ENCODE measurements around the gene EIF2S1. TPM values are rescaled to one million over a fixed set of nuclear protein-coding genes. Genes with fewer than 3 reads are reported as not detected.

Gene EIF2S1
- total RNA-seq, 6 experiments from 2014 or later: 163 to 218 (median 178) TPM

DNA sequence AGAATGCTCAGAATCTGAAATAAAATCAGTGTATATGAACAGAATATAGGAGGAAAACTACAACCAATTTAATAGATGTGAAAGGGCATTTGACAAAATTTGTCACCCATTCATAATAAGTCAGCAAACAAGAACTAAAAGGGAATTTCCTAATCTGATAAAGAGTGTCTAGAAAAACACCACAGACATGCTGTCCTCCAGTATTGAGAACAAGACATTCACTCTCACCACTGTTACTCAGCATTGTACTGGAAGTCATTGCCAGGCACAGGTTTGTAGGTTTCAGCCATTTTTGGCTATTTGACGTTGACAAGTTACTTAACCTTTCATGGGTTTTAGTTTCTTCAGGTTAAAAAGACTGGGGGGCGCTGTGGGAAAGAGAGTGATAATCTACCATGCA lies 13.2 kb downstream of the EIF2S1 start:
- no peak for TF ChIP-seq CTCF (IDR thresholded peaks at IDR 0.05)
- peaks cover 17% of the 10 kb centered on the region for H3K4me1 Mint-ChIP-seq (ENCODE audit: low read depth)
- DNase-seq: no peak
- no peaks in the 10 kb centered on the region for H3K9me3 Mint-ChIP-seq
- no peak overlapping the region for H3K4me3 Mint-ChIP-seq
- peaks cover 34% of the 10 kb centered on the region for H3K36me3 Mint-ChIP-seq (ENCODE audit: low read depth)
- no peaks in the 10 kb centered on the region for H3K27me3 Mint-ChIP-seq (ENCODE audit: insufficient read depth)
- no peak overlapping the region for H3K27ac Mint-ChIP-seq

GRCh38 chr14:67377916-67378315 lies 17.8 kb downstream of the EIF2S1 start:
- Mint-ChIP-seq H3K4me3 (no peak overlapping the region), H3K4me1 (ENCODE audit: low read depth) (peaks cover 5% of the 10 kb centered on the region; the same call in 1 of the 2 replicates), H3K9me3 (no peaks in the 10 kb centered on the region), H3K27ac (no peak overlapping the region), H3K36me3 (ENCODE audit: low read depth) (peaks cover 50% of the 10 kb centered on the region), H3K27me3 (ENCODE audit: insufficient read depth) (no peaks in the 10 kb centered on the region)
- no peak for TF ChIP-seq CTCF (IDR thresholded peaks at IDR 0.05)
- DNase-seq: no peak

DNA sequence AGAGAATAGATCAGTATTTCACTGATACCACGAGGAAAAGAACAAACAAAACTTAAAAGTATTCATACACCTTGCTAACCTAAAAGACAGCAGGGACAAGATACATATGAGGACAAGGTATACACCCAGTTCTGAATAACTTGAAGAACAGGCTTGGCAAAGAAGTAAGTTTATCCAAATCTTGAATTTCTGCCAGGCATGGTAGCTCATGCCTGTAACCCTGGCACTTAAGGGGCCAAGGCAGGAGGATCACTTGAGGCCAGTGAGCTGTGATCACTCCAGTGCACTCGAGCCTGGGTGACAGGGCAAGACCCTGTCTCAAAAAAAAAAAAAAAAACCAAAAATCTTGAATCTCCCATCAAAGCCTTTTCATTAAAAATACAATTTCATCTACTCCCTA lies 25.0 kb downstream of the EIF2S1 start:
- H3K36me3 Mint-ChIP-seq (ENCODE audit: low read depth): peaks cover 35% of the 10 kb centered on the region

GRCh38 chr14:67385618-67386017 lies 25.5 kb downstream of the EIF2S1 start:
- no peak for TF ChIP-seq CTCF (IDR thresholded peaks at IDR 0.05)
- DNase-seq: no peak
- H3K4me1 Mint-ChIP-seq (ENCODE audit: low read depth): peaks cover 27% of the 10 kb centered on the region
- peaks cover 2% of the 10 kb centered on the region for H3K27me3 Mint-ChIP-seq (ENCODE audit: insufficient read depth)
- H3K36me3 Mint-ChIP-seq (ENCODE audit: low read depth): peaks cover 31% of the 10 kb centered on the region
- no peaks in the 10 kb centered on the region for H3K9me3 Mint-ChIP-seq
- H3K4me3 Mint-ChIP-seq: no peak overlapping the region
- H3K27ac Mint-ChIP-seq: no peak overlapping the region

More for the DNA sequence above, 25.0 kb downstream of the EIF2S1 start:
- H3K9me3 Mint-ChIP-seq: no peaks in the 10 kb centered on the region
- no peak overlapping the region for H3K27ac Mint-ChIP-seq
- peaks cover 27% of the 10 kb centered on the region for H3K4me1 Mint-ChIP-seq (ENCODE audit: low read depth)
- H3K4me3 Mint-ChIP-seq: no peak overlapping the region
- no peak for TF ChIP-seq CTCF (IDR thresholded peaks at IDR 0.05)
- DNase-seq: no peak
- H3K27me3 Mint-ChIP-seq (ENCODE audit: insufficient read depth): peaks cover 2% of the 10 kb centered on the region

DNA sequence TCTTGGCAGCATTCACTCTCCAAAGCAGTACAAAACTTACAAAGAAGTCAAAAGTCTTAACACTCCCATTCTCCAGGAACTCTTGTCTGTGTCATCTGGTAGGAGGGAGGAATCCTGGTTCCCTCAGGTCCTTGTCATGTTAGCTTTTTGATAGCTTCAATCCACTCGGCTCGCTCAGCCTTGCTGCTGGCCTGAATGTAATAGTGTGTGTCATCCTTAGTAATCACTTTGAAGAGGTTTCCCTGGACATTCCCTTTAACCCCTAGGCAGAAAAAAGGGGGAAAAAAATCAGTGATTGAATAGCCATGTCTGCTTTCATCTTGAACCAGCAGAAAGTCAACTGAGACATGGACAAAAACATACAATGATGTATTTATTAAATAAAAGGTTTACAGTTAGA lies 27.1 kb downstream of the EIF2S1 start:
- Mint-ChIP-seq H3K27ac (peak overlapping the region; percentile 66), H3K4me3 (no peak overlapping the region), H3K4me1 (ENCODE audit: low read depth) (peaks cover 27% of the 10 kb centered on the region), H3K36me3 (ENCODE audit: low read depth) (peaks cover 19% of the 10 kb centered on the region), H3K9me3 (no peaks in the 10 kb centered on the region), H3K27me3 (ENCODE audit: insufficient read depth) (peaks cover 3% of the 10 kb centered on the region)
- peak; percentile 33 for DNase-seq
- no peak for TF ChIP-seq CTCF (IDR thresholded peaks at IDR 0.05)

- no peak for TF ChIP-seq CTCF (IDR thresholded peaks at IDR 0.05)
- H3K27ac Mint-ChIP-seq: no peak overlapping the region; the same call in 1 of the 2 replicates
- peaks cover 27% of the 10 kb centered on the region for H3K4me1 Mint-ChIP-seq (ENCODE audit: low read depth)
- H3K27me3 Mint-ChIP-seq (ENCODE audit: insufficient read depth): peaks cover 3% of the 10 kb centered on the region
- DNase-seq: no peak
- H3K9me3 Mint-ChIP-seq: no peaks in the 10 kb centered on the region
- peaks cover 11% of the 10 kb centered on the region; the same call in 1 of the 2 replicates for H3K36me3 Mint-ChIP-seq (ENCODE audit: low read depth)
- no peak overlapping the region for H3K4me3 Mint-ChIP-seq
Observed at GRCh38 chr14:67389275-67389674, 29.1 kb downstream of the EIF2S1 start.

All from HFFc6 (cell line).